ENCODE results near the gene DPP6. TPM values are rescaled to one million over a fixed set of nuclear protein-coding genes. Genes with fewer than 3 reads are reported as not detected.

The DPP6 gene
- total and polyA plus RNA-seq, 9 of the 15 experiments (the other 6 are each of a cell fraction or from before 2014, with no cell fraction given), result not detected

GRCh38 chr7:154791611-154792010, 739.4 kb downstream of the DPP6 start:
- no peak for DNase-seq (ENCODE audit: extremely low read depth in 1 of 4, low spot score in 3 of 4)
- Histone ChIP-seq H3K27ac (ENCODE audit: extremely low read depth, low read depth, low read length) (no peak overlapping the region), H3K27me3 (ENCODE audit: control insufficient read depth in 2 of 2, insufficient read depth in 2 of 2, low read length in 2 of 2) (peaks cover 39 to 50% of the 10 kb centered on the region in 2 experiments), H3K9me1 (ENCODE audit: control insufficient read depth, insufficient read depth, low read length) (no peaks in the 10 kb centered on the region), H3K9me3 (replicated peaks; ENCODE audit: control insufficient read depth, insufficient read depth, low read depth, low read length) (no peaks in the 10 kb centered on the region), H4K20me1 (replicated peaks; ENCODE audit: control insufficient read depth, insufficient read depth, low read length) (0 out of 2 replicates have a peak, but pooled peaks cover 7% of the 10 kb centered on the region), H3K79me2 (ENCODE audit: control insufficient read depth, insufficient read depth, low read length) (no peaks in the 10 kb centered on the region), H3K9ac (ENCODE audit: insufficient read depth in 1 of 2, low read depth in 2 of 2, low read length in 2 of 2) (no peak overlapping the region), H2AFZ (ENCODE audit: low read depth, low read length) (no peak overlapping the region), H3K4me2 (ENCODE audit: insufficient read depth, low read length) (no peak overlapping the region), H3K4me1 (replicated peaks in 1 of 2; ENCODE audit: control insufficient read depth in 2 of 2, insufficient read depth in 2 of 2, low read length in 2 of 2) (peaks cover 0 to 9% of the 10 kb centered on the region in 2 experiments; a peak in 2 of 5 replicates), H3K36me3 (ENCODE audit: control insufficient read depth, insufficient read depth, low read length) (no peaks in the 10 kb centered on the region), H3K4me3 (no peak overlapping the region)
- intact Hi-C loops (cut with micrococcal nuclease) (no loop called here), in situ Hi-C loops (cut with MboI) (loop anchor here (25.0 kb wide), 1 partner anchor 729 kb away; the partner anchor contains the start of gene DPP6)
- ATAC-seq, result no peak
- WGBS (ENCODE audit: insufficient coverage, low coverage, missing lambda C conversion rate), result 2% methylated on average over 4 of the region's 4 CpGs
- no TSS peak for BruUV-seq (replicated peaks)
- ChIA-PET CTCF (ENCODE audit: low intra/inter-chr PET ratio) (no interaction called here), POLR2A (no interaction called here)
- no peak for FAIRE-seq
- no peak for TF ChIP-seq ZNF431 (CRISPR knock-in tag; IDR thresholded peaks at IDR 0.05)
- no peak for TF ChIP-seq ZNF436 (CRISPR knock-in tag; IDR thresholded peaks at IDR 0.05)
- no peak for TF ChIP-seq ZNF24 (IDR thresholded peaks at IDR 0.05)
- TF ChIP-seq FOS (IDR thresholded peaks at IDR 0.05; ENCODE audit: extremely low read depth, insufficient read length), result no peak
- TF ChIP-seq NCOA1 (IDR thresholded peaks at IDR 0.05; ENCODE audit: low read depth), result no peak
- TF ChIP-seq, protein P1, sequence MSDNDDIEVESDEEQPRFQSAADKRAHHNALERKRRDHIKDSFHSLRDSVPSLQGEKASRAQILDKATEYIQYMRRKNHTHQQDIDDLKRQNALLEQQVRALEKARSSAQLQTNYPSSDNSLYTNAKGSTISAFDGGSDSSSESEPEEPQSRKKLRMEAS (CRISPR knock-in tag; IDR thresholded peaks at IDR 0.05), result no peak
- TF ChIP-seq ZNF780A (CRISPR knock-in tag; IDR thresholded peaks at IDR 0.05), result no peak
- TF ChIP-seq ZNF175 (CRISPR knock-in tag; IDR thresholded peaks at IDR 0.05; ENCODE audit: low read depth), result no peak
- no peak for TF ChIP-seq TRIM28 (IDR thresholded peaks at IDR 0.05)
- no peak for TF ChIP-seq TCF7 (IDR thresholded peaks at IDR 0.05; ENCODE audit: borderline replicate concordance)
- TF ChIP-seq, protein P2, sequence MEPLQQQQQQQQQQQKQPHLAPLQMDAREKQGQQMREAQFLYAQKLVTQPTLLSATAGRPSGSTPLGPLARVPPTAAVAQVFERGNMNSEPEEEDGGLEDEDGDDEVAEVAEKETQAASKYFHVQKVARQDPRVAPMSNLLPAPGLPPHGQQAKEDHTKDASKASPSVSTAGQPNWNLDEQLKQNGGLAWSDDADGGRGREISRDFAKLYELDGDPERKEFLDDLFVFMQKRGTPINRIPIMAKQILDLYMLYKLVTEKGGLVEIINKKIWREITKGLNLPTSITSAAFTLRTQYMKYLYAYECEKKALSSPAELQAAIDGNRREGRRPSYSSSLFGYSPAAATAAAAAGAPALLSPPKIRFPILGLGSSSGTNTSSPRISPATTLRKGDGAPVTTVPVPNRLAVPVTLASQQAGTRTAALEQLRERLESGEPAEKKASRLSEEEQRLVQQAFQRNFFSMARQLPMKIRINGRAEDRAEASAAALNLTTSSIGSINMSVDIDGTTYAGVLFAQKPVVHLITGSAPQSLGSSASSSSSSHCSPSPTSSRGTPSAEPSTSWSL (CRISPR knock-in tag; IDR thresholded peaks at IDR 0.05; ENCODE audit: borderline replicate concordance), result no peak
- no peak for TF ChIP-seq MAZ (CRISPR knock-in tag; conservative IDR thresholded peaks at IDR 0.05 in 1 of 2, IDR thresholded peaks at IDR 0.05 in 1 of 2)
- TF ChIP-seq TRIM24 (IDR thresholded peaks at IDR 0.05), result no peak
- no peak for TF ChIP-seq E2F8 (IDR thresholded peaks at IDR 0.05; ENCODE audit: low read depth, partially characterized antibody)
- no peak for TF ChIP-seq KAT8 (IDR thresholded peaks at IDR 0.05; ENCODE audit: low read depth)
- no peak for TF ChIP-seq ZNF133 (CRISPR knock-in tag; IDR thresholded peaks at IDR 0.05)
- TF ChIP-seq PHB (CRISPR knock-in tag; IDR thresholded peaks at IDR 0.05), result no peak
- TF ChIP-seq SPI1 (IDR thresholded peaks at IDR 0.05; ENCODE audit: borderline replicate concordance, low read depth, low read length), result no peak
- TF ChIP-seq THAP12 (CRISPR knock-in tag; IDR thresholded peaks at IDR 0.05), result no peak
